ENCODE data around the gene TAF1.

- no peak for TF ChIP-seq CTCF (IDR thresholded peaks at IDR 0.05)
- TF ChIP-seq POLR2AphosphoS5 (IDR thresholded peaks at IDR 0.05; ENCODE audit: low read depth, low read length), result no peak
- no peak for TF ChIP-seq SIN3A (IDR thresholded peaks at IDR 0.05; ENCODE audit: borderline replicate concordance, insufficient read depth, low read depth, low read length)
These were observed 1.9 kb upstream of the TAF1 start for GRCh38 chrX:71364221-71364620.
